ENCODE measurements around the gene PIGBOS1. TPM values are rescaled to one million over a fixed set of nuclear protein-coding genes. Genes with fewer than 3 reads are reported as not detected.

Gene PIGBOS1
- total RNA-seq, 1 donor from 2014 or later, result 14.0 TPM

DNA sequence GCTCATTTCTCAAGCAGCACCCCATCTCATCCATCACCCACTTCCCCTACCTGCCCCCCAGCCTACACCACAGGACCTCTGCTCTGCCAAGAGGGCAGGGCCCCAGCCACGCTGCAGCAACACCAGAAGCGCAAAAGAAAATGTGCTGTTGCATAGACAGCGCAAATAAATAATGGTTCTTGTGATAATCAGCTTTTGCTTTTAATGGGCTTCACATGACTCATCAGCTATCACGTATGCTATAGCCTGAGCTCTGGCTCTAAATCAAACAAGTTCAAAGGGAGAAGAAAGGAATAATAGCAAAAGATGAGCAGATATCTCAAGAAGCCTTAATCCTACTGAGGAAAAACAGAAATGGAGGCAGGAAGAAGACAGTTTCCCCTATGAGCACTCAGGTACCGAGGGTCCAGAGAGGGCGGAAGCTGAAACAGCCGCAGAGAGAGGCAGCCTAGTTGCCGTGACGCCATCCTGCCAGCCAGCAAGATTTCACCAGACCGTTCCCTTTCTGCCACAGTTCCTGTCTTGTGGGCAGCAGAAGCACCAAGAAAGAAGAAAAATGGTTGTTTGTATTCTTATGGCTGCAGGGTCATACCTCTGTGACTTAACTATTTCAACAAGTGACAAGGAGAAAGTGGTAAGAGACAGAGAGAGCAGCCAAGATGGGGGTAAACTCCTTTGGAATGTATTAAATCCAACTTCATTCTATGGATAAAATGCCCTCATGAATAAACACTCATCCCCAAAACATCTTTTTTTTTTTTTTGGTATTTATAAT, 51.3 kb downstream of the PIGBOS1 start:
- peak; percentile 93 for DNase-seq (ENCODE audit: low spot score)

Other genes starting within 250 kb of the PIGBOS1 start
- 134 TPM for gene RSL24D1, start 122.2 kb downstream of the PIGBOS1 start, total RNA-seq (ENCODE audit: insufficient read depth, low replicate concordance)
- gene RAB27A, start 29.3 kb downstream of the PIGBOS1 start, total RNA-seq (ENCODE audit: insufficient read depth, low replicate concordance), result 39.5 TPM
- 14.7 TPM for gene PIGB, start 99 bp upstream of the PIGBOS1 start, total RNA-seq (ENCODE audit: insufficient read depth, low replicate concordance)
- gene CCPG1, start 89.2 kb upstream of the PIGBOS1 start, total RNA-seq (ENCODE audit: insufficient read depth, low replicate concordance), result 27.7 TPM
- not detected for gene PIERCE2, start 89.4 kb upstream of the PIGBOS1 start, total RNA-seq (ENCODE audit: insufficient read depth, low replicate concordance)
- not detected for gene DNAAF4, start 189.1 kb upstream of the PIGBOS1 start, total RNA-seq (ENCODE audit: insufficient read depth, low replicate concordance)